ENCODE results near the gene DELE1.

DNA sequence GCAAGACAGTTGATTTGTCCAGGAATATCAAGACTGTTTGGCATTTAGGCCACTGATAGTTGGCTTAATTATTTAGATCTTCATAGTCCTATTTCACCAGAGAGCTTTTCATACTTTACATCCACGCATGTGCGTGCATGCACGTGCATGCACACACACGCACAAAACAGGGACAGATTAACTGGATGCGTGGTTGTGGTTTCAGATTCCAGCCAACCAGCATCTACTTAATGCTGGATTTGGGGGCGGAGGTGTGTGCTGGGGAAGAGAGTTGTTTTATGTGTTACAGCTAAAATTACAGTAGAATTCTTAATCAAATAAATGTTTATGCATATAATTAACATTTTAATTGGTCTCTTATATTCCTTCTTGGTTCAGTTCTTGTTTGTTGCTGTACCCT, 52.5 kb downstream of the DELE1 start:
- TF ChIP-seq, protein P1, sequence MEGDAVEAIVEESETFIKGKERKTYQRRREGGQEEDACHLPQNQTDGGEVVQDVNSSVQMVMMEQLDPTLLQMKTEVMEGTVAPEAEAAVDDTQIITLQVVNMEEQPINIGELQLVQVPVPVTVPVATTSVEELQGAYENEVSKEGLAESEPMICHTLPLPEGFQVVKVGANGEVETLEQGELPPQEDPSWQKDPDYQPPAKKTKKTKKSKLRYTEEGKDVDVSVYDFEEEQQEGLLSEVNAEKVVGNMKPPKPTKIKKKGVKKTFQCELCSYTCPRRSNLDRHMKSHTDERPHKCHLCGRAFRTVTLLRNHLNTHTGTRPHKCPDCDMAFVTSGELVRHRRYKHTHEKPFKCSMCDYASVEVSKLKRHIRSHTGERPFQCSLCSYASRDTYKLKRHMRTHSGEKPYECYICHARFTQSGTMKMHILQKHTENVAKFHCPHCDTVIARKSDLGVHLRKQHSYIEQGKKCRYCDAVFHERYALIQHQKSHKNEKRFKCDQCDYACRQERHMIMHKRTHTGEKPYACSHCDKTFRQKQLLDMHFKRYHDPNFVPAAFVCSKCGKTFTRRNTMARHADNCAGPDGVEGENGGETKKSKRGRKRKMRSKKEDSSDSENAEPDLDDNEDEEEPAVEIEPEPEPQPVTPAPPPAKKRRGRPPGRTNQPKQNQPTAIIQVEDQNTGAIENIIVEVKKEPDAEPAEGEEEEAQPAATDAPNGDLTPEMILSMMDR (IDR thresholded peaks at IDR 0.05) = no peak
- TF ChIP-seq POLR2A (IDR thresholded peaks at IDR 0.05) = no peak

Measured in lower leg skin (tissue), 3 donors.